Activated CD8-positive, alpha-beta memory T cell treated with anti-CD3 and anti-CD28 coated beads, Interleukin-2, amount 10 ng/mL, durations not matched to agents 7 days and 5 days (primary cell): ENCODE measurements around the gene TTYH3. TPM values are rescaled to one million over a fixed set of nuclear protein-coding genes. Genes with fewer than 3 reads are reported as not detected.

Source experiments
- ATAC-seq: fragments of 150-1000 bp; cut with Tn5 transposase; one replicate; pipeline ENCODE4 v1.10.0; 2021; ENCODE audit warnings: moderate library complexity
- CTCF ChIA-PET: fragments of 350-600 bp; sonication (Branson Sonifier 250); formaldehyde crosslinking; loops from one replicate; lab custom pipeline; 2021; ENCODE audit warnings: antibody characterized with exemption; lab: Charles Lee
- DNase-seq: peaks from one replicate; pipeline ENCODE4 v3.0.0-alpha.2; 2020
- H3K27ac Mint-ChIP-seq: one replicate; pipeline ENCODE4 v1.8.0; 2021; ENCODE audit warnings: mild to moderate bottlenecking, mixed read lengths
- H3K27me3 Mint-ChIP-seq: one replicate; pipeline ENCODE4 v1.8.0; 2021; ENCODE audit warnings: mixed read lengths
- H3K36me3 Mint-ChIP-seq: one replicate; pipeline ENCODE4 v1.8.0; 2021; ENCODE audit warnings: mild to moderate bottlenecking, mixed read lengths
- H3K4me1 Mint-ChIP-seq: one replicate; pipeline ENCODE4 v1.8.0; 2021; ENCODE audit warnings: mixed read lengths
- H3K4me3 Mint-ChIP-seq: one replicate; pipeline ENCODE4 v1.8.0; 2021; ENCODE audit warnings: mild to moderate bottlenecking, moderate library complexity, mixed read lengths
- H3K9me3 Mint-ChIP-seq: one replicate; pipeline ENCODE4 v1.8.0; 2022; ENCODE audit warnings: low read depth, mixed read lengths
- total RNA-seq, 2 experiments: library from RNA; stranded (reverse); gene quantifications; one replicate each; pipeline ENCODE4 v1.2.3, GENCODE V29; 2021

TTYH3 gene
- total RNA-seq, 2 experiments from 2014 or later: 19.9 to 31.7 TPM

GRCh38 chr7:2657920-2658671, 26.3 kb downstream of the TTYH3 start:
- no peak overlapping the region for H3K4me3 Mint-ChIP-seq
- CTCF ChIA-PET: interaction anchor here (1.4 to 1.7 kb wide), 2 partner anchors 13 to 52 kb away, joined by 6 to 7 read pairs; no protein-coding TSS in a partner anchor

GRCh38 chr7:2658941-2659340, 27.2 kb downstream of the TTYH3 start:
- CTCF ChIA-PET: interaction anchor here (1.4 to 1.7 kb wide), 2 partner anchors 12 to 51 kb away, joined by 6 to 7 read pairs; no protein-coding TSS in a partner anchor
- ATAC-seq (no peak), DNase-seq (no peak)
- no peak overlapping the region for H3K27ac Mint-ChIP-seq
- no peaks in the 10 kb centered on the region for H3K36me3 Mint-ChIP-seq
- H3K9me3 Mint-ChIP-seq: no peaks in the 10 kb centered on the region
- no peaks in the 10 kb centered on the region for H3K27me3 Mint-ChIP-seq
- peaks cover 4% of the 10 kb centered on the region for H3K4me1 Mint-ChIP-seq
- H3K4me3 Mint-ChIP-seq: no peak overlapping the region

More at GRCh38 chr7:2657920-2658671, 26.3 kb downstream of the TTYH3 start:
- peaks cover 4% of the 10 kb centered on the region for H3K4me1 Mint-ChIP-seq
- no peak overlapping the region for H3K27ac Mint-ChIP-seq
- no peaks in the 10 kb centered on the region for H3K9me3 Mint-ChIP-seq
- no peaks in the 10 kb centered on the region for H3K27me3 Mint-ChIP-seq
- H3K36me3 Mint-ChIP-seq: no peaks in the 10 kb centered on the region
- ATAC-seq (no peak), DNase-seq (no peak)

GRCh38 chr7:2659556-2660358, 28.0 kb downstream of the TTYH3 start:
- ATAC-seq (no peak), DNase-seq (no peak)
- CTCF ChIA-PET: interaction anchor here (1.3 to 1.4 kb wide), 2 partner anchors 11 to 49 kb away, joined by 3 to 6 read pairs; no protein-coding TSS in a partner anchor
- Mint-ChIP-seq H3K9me3 (no peaks in the 10 kb centered on the region), H3K36me3 (no peaks in the 10 kb centered on the region), H3K4me3 (no peak overlapping the region), H3K27me3 (no peaks in the 10 kb centered on the region), H3K27ac (no peak overlapping the region), H3K4me1 (peaks cover 4% of the 10 kb centered on the region)

DNA sequence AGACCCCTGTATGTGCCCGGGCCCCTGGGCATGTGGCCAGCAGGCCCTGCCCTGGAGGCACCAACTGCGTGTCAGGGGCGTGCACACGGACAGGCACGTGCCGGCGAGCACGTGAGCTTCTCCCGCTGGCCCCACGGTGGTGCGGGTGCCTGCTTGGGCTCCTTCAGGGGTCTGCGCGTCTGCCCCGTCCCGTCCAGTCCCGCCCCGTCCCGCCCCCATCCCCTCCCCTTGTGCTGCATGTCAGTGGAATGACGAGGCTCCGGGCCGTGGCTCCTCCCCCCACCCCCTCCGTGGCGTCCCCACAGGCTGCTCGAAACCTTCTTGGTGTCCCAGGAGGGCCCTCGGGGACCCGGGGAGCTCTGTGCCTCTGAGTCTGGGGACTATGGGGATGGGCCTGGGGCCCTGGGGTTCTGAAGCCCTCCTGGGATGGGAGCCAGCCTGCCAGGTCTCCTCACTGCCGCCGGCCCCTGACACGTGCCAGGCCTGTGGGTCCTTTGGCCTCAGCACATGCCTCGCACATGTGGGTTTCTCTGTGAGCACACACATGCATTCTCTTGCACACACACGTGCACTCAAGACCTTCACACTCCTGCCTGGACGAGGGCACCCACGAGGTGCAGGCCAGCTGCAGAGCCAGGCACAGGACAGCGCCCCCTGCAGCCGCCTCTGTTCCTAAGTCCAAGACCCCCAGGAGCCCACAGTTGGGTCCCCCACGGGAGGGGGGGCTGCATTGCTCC, 28.7 kb downstream of the TTYH3 start:
- CTCF ChIA-PET: interaction anchor here (1.3 kb wide), 1 partner anchor 49 kb away, joined by 3 read pairs; no protein-coding TSS in a partner anchor
- no peak overlapping the region for H3K27ac Mint-ChIP-seq
- no peak for ATAC-seq

DNA sequence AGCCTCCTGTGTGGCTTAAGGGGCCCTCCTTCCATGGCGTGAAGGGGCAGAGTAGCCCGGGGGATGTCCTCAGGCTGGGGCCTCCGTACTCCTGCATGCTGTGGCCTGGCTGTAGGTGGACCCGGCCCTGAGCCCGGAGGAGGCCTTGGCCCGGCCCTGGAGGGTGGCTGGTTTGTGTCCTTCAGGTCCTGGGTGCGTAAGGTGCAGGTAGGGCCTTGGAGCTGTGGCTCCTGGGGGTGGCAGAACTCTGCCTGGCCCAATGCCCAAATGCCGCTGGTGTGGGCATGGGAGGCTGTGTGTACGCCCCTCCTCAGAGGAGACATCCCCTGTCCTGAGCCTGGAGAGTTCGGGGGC, 29.3 kb downstream of the TTYH3 start:
- CTCF ChIA-PET: no interaction called here
- Mint-ChIP-seq H3K27me3 (no peaks in the 10 kb centered on the region), H3K4me1 (peaks cover 6% of the 10 kb centered on the region), H3K4me3 (no peak overlapping the region), H3K9me3 (no peaks in the 10 kb centered on the region), H3K36me3 (no peaks in the 10 kb centered on the region), H3K27ac (no peak overlapping the region)
- ATAC-seq: no peak
- no peak for DNase-seq

More for the DNA sequence above, 28.7 kb downstream of the TTYH3 start:
- Mint-ChIP-seq H3K36me3 (no peaks in the 10 kb centered on the region), H3K27me3 (no peaks in the 10 kb centered on the region), H3K4me3 (no peak overlapping the region), H3K4me1 (peaks cover 6% of the 10 kb centered on the region), H3K9me3 (no peaks in the 10 kb centered on the region)
- DNase-seq: no peak

- Mint-ChIP-seq H3K4me1 (peaks cover 6% of the 10 kb centered on the region), H3K36me3 (no peaks in the 10 kb centered on the region), H3K9me3 (no peaks in the 10 kb centered on the region), H3K4me3 (no peak overlapping the region), H3K27me3 (peaks cover 3% of the 10 kb centered on the region), H3K27ac (no peak overlapping the region)
- DNase-seq (no peak), ATAC-seq (no peak)
- CTCF ChIA-PET: no interaction called here
Observed at GRCh38 chr7:2661602-2662272, 30.0 kb downstream of the TTYH3 start.

- DNase-seq (no peak), ATAC-seq (no peak)
- CTCF ChIA-PET: interaction anchor here (1.3 kb wide), 1 partner anchor 19 kb away, joined by 4 read pairs; no protein-coding TSS in a partner anchor
- H3K36me3 Mint-ChIP-seq: no peaks in the 10 kb centered on the region
- H3K27me3 Mint-ChIP-seq: peaks cover 8% of the 10 kb centered on the region
- no peak overlapping the region for H3K27ac Mint-ChIP-seq
- H3K4me3 Mint-ChIP-seq: no peak overlapping the region
- peaks cover 2% of the 10 kb centered on the region for H3K4me1 Mint-ChIP-seq
- no peaks in the 10 kb centered on the region for H3K9me3 Mint-ChIP-seq
Observed at GRCh38 chr7:2662273-2663120, 30.7 kb downstream of the TTYH3 start.

DNA sequence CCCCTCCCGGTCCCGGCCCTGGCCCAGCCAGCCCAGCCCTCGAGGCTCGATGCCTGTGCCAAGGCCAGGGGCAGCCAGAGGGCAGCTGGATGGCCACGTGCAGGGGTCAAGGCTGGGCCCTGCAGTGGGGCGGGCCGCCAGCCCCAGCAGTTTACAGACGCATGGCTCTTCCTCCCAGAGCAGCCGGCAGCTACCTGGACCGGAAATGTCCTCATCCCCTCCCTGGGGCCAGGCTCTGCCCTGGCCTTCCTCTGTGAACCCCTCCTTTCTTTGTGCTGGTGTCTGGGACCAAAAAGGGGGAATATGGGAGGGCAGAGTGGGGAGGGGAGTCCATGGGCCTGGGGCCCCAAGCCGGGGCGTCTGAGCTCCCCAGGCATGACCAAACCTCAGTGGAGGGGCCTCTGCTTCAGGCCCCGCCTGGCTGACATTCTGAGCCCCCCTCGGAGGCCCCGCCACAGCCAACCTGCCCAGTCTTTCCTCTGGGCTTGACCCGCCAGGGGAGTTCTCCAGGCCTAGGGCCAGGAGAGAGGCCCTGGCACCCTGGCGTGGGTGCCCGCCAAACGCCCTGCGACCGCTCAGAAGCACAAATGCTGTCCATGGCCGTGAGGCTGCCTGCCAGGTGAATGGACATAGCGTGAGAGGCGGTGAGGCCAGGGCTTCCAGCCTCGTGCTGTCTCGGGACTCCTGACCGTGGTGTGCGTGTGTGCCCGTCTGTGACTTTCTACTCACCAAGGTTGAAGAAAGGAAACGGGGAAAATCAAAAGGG, 31.5 kb downstream of the TTYH3 start:
- Mint-ChIP-seq H3K27ac (no peak overlapping the region), H3K36me3 (no peaks in the 10 kb centered on the region), H3K9me3 (no peaks in the 10 kb centered on the region), H3K4me3 (no peak overlapping the region), H3K4me1 (peaks cover 2% of the 10 kb centered on the region), H3K27me3 (peaks cover 11% of the 10 kb centered on the region)
- ATAC-seq (no peak), DNase-seq (no peak)
- CTCF ChIA-PET: interaction anchor here (1.3 to 11.2 kb wide), 2 partner anchors 18 to 49 kb away, joined by 4 to 317 read pairs; no protein-coding TSS in a partner anchor

- H3K36me3 Mint-ChIP-seq: no peaks in the 10 kb centered on the region
- no peak overlapping the region for H3K4me3 Mint-ChIP-seq
- H3K9me3 Mint-ChIP-seq: no peaks in the 10 kb centered on the region
- no peak for DNase-seq
- no peak overlapping the region for H3K27ac Mint-ChIP-seq
- H3K4me1 Mint-ChIP-seq: peaks cover 2% of the 10 kb centered on the region
- CTCF ChIA-PET: interaction anchor here (1.3 to 11.2 kb wide), 2 partner anchors 18 to 48 kb away, joined by 4 to 317 read pairs; no protein-coding TSS in a partner anchor
- H3K27me3 Mint-ChIP-seq: peaks cover 12% of the 10 kb centered on the region
- ATAC-seq: no peak
Observed at GRCh38 chr7:2663960-2664359, 32.2 kb downstream of the TTYH3 start.

DNA sequence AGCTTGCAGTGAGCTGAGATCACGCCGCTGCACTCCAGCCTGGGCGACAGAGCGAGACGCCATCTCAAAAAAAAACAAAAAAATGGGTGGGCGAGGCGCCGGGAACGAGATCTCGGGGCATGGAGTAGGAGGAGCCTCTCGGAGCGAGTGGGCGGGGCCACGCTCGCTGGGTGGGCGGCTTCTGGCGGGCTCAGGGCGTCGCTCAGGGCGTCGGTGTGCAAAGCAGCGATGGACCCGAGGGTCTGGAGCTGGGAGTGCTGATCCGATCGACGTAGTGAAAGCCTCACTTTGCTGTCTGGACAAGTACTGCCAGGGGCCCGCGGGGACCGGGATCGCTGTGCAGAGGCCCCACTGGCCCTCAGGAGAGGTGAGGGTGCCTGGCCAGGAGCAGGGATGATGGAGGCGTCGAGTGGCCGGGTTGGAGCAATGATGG, 33.6 kb downstream of the TTYH3 start:
- Mint-ChIP-seq H3K36me3 (no peaks in the 10 kb centered on the region), H3K9me3 (no peaks in the 10 kb centered on the region), H3K4me1 (peaks cover 5% of the 10 kb centered on the region), H3K4me3 (no peak overlapping the region), H3K27me3 (peaks cover 22% of the 10 kb centered on the region), H3K27ac (no peak overlapping the region)
- CTCF ChIA-PET: interaction anchor here (1.8 to 11.2 kb wide), 2 partner anchors 17 to 47 kb away, joined by 6 to 317 read pairs; no protein-coding TSS in a partner anchor
- DNase-seq (no peak), ATAC-seq (no peak)

- no peak overlapping the region for H3K27ac Mint-ChIP-seq
- no peaks in the 10 kb centered on the region for H3K36me3 Mint-ChIP-seq
- DNase-seq (no peak), ATAC-seq (no peak)
- peaks cover 28% of the 10 kb centered on the region for H3K27me3 Mint-ChIP-seq
- no peak overlapping the region for H3K4me3 Mint-ChIP-seq
- H3K4me1 Mint-ChIP-seq: peaks cover 11% of the 10 kb centered on the region
- H3K9me3 Mint-ChIP-seq: no peaks in the 10 kb centered on the region
- CTCF ChIA-PET: interaction anchor here (1.8 to 11.2 kb wide), 2 partner anchors 16 to 46 kb away, joined by 6 to 317 read pairs; no protein-coding TSS in a partner anchor
Observed at GRCh38 chr7:2666155-2666554, 34.4 kb downstream of the TTYH3 start.
